ENCODE results near the gene BMP8A. TPM values are rescaled to one million over a fixed set of nuclear protein-coding genes. Genes with fewer than 3 reads are reported as not detected.
"Not testable (repeated sequence)": the region's sequence is repeated elsewhere in the genome, so short reads cannot be mapped to it uniquely, and the experiment has no call there.

Gene BMP8A
- total RNA-seq, 1 experiment from 2014 or later, result not detected

GRCh38 chr1:39507230-39507928 is 15.9 kb downstream of the BMP8A start:
- DNase-seq (ENCODE audit: low read depth), result no peak

DNA sequence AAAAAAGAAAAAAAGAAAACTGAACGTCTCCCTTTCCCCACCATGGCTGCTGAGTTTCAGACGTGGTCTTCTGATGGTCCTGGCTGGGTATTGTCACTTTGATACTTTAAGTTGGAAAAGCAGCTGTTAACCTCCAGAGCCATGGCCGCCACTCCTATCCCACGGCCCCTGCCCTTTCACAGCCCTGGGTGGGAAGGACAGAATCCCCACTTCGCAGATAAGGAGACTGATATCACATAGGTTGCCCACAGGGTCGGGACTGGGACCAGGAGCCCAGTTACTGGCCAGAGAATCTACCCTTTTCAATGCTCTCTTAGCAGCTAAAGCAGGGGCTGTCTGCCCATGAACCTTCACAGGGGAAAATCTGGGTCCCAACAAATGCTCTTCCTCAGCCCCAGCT is 16.8 kb downstream of the BMP8A start:
- no peak for DNase-seq (ENCODE audit: low read depth)

GRCh38 chr1:39508857-39509305 is 17.4 kb downstream of the BMP8A start:
- peak; percentile 78 for DNase-seq (ENCODE audit: low read depth)

DNA sequence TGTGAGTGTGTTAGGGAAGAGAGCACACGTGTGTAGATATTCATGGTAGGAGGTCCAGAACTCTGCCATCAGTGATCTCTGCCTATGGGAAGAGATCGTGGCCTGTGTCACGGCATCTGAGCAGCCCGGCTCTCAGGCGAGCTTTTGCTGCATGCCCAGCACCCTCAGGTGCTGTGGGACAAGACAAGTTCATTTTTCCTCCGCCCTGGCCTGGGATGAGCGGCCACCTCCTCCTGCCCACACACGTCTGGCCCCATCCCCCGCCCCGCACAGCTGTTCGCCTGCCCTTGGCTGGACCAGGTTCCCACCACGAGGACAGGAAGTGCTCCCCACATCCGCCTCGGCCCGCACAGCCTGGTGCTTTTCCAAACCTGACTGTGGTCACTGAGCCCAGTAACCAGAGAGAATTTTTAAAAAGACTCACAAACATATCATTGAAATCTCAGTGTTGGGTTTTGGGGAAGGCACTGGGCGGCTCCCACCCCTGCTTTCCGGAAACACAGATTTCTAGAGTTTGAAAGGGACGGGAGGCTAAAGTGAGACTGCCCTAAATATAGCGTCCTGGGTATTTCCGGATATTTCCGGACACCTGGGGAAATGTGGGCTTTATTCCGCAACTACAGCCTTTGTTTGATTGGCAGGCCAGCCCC is 18.0 kb downstream of the BMP8A start:
- DNase-seq (ENCODE audit: low read depth), result peak; percentile 90

DNA sequence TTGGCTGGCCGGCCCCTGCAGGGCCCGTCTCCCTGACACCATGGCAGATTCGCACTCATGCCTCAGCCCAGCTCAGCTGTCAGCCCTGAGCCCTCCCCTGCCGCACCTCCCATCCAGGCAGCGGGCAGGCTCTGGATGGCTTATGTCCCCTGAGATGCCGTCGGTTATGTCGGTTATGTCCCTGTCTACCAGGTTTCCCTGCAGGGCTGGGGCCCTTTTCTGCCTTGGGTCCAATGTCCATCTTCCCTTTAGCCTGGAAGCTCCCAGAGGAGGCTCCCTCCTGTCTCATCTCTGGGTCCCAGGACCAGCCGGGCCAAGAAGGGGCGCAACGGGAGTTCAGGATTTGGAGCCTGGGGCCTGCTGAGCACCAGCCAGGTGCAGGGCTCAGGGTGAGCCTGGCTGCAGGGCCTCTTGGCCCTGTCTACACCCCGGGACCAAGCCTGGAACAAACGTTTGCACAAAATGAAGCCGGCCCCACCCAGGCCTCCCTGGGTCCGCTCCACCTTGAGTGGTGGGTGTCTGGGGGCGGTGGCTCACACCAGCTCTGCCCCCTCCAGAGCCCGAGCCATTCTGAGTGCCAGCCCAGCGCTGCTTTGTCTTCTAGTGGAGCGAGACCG is 19.2 kb downstream of the BMP8A start:
- DNase-seq (ENCODE audit: low read depth), result not testable (repeated sequence)

- not testable (repeated sequence) for DNase-seq (ENCODE audit: low read depth)
Measured at GRCh38 chr1:39511477-39511876, 20.0 kb downstream of the BMP8A start.

- not testable (repeated sequence) for DNase-seq (ENCODE audit: low read depth)
Measured at GRCh38 chr1:39512234-39512847, 20.9 kb downstream of the BMP8A start.

- not testable (repeated sequence) for DNase-seq (ENCODE audit: low read depth)
Measured at GRCh38 chr1:39514710-39515124, 23.3 kb downstream of the BMP8A start.

DNA sequence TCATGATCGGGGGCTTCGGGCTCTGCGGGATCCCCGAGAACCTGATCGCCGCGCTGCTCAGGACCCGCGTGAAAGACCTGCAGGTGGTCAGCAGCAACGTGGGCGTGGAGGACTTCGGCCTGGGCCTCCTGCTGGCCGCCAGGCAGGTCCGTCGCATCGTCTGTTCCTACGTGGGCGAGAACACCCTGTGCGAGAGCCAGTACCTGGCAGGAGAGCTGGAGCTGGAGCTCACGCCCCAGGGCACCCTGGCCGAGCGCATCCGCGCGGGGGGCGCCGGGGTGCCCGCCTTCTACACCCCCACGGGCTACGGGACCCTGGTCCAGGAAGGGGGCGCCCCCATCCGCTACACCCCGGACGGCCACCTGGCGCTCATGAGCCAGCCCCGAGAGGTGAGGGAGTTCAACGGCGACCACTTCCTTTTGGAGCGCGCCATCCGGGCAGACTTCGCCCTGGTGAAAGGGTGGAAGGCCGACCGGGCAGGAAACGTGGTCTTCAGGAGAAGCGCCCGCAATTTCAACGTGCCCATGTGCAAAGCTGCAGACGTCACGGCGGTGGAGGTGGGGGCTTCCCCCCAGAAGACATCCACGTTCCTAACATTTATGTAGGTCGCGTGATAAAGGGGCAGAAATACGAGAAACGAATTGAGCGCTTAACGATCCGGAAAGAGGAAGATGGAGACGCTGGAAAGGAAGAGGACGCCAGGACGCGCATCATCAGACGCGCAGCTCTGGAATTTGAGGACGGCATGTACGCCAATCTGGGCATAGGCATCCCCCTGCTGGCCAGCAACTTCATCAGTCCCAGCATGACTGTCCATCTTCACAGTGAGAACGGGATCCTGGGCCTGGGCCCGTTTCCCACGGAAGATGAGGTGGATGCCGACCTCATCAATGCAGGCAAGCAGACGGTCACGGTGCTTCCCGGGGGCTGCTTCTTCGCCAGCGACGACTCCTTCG is 24.0 kb downstream of the BMP8A start:
- peak; percentile 44 for DNase-seq (ENCODE audit: low read depth)

GRCh38 chr1:39516841-39517240 is 25.4 kb downstream of the BMP8A start:
- not testable (repeated sequence) for DNase-seq (ENCODE audit: low read depth)

DNA sequence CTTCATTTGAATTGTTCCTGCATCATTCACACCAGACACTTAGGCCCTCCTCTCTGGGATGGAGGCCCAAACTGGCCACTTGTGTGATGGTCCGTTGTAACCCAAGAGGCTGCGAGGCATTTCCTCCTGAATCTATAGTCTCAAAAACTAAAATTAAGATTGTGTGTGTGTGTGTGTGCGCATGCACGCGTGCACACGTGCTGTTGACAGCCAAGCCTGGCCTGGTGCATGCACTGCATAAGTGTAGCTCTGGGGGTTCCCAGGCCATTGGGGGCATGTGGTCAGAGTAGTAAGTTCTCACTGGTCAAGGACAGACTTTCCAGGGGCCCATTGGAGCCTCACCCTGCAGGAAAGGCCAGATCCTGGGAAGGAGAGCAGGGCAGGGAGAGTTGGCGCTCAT is 26.5 kb downstream of the BMP8A start:
- not testable (repeated sequence) for DNase-seq (ENCODE audit: low read depth)

DNA sequence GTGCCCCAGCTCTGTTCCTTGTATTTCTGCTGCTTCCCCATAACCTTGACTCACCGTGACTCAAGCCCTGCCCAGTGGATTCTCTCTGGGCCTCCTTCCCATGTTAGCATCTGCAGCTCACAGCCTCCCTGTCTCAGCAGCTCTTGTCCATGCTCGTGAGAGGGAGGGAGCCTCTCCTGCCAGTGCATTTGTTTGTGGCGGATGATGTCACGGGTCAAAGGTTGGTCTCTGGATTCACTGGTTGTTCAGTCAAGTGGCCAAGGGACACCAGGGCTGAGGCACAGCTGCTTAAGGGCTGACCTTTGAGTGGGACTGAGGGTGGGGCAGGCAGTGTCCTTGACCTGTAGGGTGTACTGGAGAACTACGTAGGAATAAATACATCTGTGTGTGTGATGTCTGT is 27.9 kb downstream of the BMP8A start:
- not testable (repeated sequence) for DNase-seq (ENCODE audit: low read depth)

DNA sequence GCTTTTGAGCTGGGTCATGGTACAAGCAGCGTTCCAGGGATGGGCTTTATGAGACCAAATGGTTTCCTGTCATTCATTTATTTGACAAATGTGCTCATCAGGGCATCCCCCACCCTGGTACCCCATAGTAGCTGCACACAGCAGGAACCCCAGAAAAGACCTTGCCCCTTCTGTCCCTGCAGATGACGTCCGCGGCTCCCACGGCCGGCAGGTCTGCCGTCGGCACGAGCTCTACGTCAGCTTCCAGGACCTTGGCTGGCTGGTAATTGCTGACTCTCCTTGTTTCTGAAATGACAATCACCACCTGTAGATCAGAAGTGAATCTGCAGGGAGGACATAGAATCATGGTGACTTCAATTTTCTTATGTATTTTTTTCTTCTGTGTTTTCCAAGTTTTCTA is 30.8 kb downstream of the BMP8A start:
- DNase-seq (ENCODE audit: low read depth), result not testable (repeated sequence)

DNA sequence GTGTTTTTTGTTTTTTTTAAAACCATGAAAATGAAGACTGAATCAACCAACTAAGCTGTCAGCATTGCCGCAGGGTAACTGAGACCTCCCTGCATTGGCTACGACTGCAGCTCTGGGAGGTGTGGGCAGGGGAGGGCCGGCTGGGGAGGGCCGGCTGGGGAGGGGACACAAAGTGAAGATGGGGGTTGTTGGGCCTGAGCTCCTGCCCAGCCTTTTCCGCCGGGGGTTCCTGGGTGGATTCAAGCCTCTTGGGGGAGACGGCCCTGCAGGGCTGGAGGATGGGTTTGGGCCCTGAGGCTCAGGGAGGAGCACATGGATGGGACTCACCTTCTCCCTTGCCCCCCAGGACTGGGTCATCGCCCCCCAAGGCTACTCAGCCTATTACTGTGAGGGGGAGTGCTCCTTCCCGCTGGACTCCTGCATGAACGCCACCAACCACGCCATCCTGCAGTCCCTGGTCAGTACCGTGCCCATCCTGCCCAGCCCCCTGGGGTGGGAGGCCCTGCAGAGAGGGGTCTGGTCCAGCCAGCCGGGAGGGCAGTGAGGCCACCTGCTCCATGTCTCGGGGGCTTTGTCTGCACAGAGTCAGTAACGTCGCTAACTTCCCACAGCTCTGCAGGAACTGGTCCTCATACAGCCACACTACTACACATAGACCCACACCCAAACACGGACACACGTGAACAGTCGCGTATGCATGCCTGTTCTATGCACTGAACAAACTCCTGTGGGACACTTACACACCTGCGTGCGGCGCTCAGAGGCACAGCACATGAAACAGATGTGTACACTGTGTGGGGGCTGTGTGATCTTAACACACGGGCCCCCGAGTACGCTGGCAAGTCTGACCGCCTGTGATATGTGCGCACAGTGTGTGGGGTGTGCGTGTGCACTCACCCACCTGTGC is 31.5 kb downstream of the BMP8A start:
- no peak for DNase-seq (ENCODE audit: low read depth)

GRCh38 chr1:39524171-39524570 is 32.7 kb downstream of the BMP8A start:
- no peak for DNase-seq (ENCODE audit: low read depth)

DNA sequence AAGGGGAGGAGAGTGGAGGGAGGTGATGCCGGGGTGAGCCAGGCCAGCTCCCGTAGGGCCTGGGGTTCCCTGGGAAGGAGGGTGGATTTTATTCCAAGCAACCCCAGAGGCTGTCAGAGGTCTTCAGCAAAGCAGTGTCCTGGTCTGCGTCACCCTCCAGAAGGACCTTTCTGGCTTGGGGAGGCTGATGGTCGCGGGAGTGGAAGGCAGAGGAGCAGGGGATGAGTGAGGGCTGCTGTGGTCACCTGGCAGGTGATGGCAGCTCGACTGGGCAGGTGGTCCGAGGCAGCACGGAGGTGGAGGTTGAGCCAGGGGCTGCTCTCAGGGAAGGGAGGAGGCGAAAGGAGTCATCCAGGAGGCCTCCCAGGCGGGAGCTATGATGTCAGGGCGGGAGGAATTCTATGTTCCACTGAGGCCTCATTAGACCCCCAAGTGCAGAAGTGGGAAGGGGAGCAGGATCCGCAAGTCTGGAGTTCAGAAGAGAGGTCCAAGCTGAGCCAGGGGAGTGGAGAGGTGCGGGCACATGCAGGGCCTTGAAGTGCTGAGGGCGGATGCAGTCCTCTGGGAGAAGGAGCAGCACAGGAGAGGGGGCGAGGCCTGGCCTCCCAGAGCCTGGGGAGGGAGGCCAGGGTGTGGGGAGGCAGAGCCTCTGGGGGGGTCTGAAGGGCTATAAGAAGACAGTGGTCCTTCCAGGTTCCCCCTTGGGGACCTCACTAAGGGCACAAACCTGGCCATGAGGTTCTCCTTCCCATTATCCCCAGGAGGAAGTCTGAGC is 33.3 kb downstream of the BMP8A start:
- no peak for DNase-seq (ENCODE audit: low read depth)

- no peak for DNase-seq (ENCODE audit: low read depth)
Measured at GRCh38 chr1:39525366-39526165, 34.1 kb downstream of the BMP8A start.

DNA sequence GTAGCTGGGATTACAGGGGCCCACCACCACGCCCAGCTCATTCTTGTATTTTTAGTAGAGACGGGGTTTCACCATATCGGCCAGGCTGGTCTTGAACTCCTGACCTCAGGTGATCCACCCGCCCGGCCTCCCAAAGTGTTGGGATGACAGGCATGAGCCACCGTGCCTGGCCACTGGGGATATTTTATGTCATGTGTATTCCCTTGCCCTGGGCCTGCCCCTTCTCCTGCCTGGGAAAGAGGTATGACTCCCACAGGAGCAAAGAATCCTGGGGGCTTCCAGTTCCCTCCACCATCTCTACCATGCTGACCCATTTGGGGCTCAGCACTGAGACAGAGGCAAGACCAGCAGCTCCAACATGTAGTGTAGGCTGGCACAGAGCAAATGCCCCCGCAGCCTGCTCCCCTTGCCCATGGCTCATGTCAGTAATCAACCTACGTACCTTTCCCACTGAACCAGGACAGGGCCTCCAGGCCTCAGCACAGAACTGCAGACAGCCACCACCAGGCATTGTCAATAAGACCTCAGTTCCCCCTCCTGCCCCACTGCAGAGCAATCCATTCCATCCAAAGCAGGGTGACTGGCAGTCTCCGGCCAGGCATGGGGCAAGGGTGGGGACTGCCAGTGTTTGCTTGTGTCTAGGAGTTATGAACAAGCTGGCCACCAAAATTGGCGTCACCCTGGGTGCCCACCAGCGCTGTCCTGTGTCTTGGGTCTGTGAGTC is 35.2 kb downstream of the BMP8A start:
- no peak for DNase-seq (ENCODE audit: low read depth)

Measured in LHCN-M2 (cell line).